HTR-8/SVneo (cell line): Measurements from ENCODE around the gene ATXN2L.

Experiments used
- DNase-seq: peaks from one replicate; pipeline ENCODE4 v3.0.0; 2011; ENCODE audit warnings: low spot score, mixed read lengths; ENCODE audit not compliant: insufficient read length
- FAIRE-seq: peaks from 2 replicates; lab custom pipeline; 2011; peaks lifted over from hg19 to GRCh38; lab: Jason Lieb, UNC

The ATXN2L gene

DNA sequence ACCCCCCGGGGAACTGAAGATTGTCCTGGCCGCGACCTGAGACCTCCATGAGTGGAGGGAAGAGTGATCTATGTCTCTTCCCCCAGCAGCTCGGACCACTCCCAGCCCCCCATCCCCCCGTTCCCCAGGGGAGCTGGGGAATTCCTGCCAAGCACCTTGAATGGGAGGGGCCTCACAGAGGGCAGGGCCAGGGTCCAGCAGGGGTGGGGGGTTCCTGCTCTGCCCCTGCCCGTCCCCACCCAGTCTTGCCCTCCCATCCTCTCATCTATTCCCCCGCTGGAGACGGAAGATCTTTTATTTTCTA lies 13.9 kb downstream of the ATXN2L start:
- FAIRE-seq = no peak
- no peak for DNase-seq

DNA sequence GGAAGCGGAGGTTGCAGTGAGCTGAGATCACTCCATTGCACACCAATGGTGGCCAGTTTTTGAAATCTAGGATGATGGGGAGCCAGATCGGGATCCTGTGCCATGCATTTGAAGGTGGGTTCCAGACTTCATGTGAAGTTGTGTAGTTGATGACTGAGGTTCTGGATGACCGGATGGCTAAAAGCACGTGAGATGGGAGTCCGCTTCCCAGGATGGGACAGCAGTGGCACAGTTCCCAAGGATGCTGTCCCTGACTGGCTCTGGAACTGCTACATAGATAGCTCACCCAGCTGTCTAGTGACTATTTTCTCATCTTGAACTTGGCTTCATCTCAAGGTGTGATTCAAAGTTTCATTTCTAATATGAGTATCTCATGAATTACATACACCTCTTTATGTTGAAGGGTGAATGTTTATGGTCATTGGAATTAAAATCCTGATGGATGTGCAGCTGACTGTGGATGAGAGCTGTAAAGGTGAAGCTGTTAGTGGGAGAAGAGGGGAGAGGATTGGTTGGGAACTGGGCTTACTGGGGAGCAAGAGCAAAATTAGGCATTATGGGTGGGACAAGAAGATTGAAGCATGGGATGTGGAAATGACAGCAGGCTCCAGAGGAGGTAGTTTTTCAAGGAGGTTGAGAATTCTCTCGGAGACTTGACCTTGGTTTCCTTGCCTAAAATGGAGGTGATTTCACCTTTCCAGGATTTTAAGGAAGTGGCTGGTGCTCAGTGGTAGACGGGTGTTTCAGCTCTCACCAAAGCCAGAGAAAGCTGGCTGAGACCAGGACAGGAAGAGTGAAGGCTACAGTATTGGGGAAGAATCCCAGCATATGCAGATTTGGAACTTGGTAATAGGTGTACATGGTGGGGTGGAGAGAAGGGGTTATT lies 15.1 kb downstream of the ATXN2L start:
- FAIRE-seq = no peak

DNA sequence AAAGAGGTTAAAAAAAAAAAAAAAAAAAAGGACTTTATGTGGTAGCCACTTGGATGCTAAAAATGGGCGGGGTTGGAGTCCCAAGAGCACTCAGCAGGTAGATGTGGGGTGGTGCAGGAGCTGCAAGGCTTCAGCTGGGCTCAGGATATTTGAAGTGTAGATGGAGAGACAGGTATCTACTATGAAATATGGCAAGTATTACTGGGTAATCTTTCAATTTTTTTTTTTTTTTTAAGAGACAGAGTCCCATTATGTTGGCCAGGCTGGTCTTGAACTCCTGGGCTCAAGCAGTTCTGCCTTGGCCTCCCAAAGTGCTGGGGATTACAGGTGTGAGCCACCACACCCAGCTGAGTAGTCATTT lies 15.7 kb downstream of the ATXN2L start:
- DNase-seq (no peak), FAIRE-seq (no peak)

More for the DNA sequence above, 15.1 kb downstream of the ATXN2L start:
- DNase-seq = no peak

DNA sequence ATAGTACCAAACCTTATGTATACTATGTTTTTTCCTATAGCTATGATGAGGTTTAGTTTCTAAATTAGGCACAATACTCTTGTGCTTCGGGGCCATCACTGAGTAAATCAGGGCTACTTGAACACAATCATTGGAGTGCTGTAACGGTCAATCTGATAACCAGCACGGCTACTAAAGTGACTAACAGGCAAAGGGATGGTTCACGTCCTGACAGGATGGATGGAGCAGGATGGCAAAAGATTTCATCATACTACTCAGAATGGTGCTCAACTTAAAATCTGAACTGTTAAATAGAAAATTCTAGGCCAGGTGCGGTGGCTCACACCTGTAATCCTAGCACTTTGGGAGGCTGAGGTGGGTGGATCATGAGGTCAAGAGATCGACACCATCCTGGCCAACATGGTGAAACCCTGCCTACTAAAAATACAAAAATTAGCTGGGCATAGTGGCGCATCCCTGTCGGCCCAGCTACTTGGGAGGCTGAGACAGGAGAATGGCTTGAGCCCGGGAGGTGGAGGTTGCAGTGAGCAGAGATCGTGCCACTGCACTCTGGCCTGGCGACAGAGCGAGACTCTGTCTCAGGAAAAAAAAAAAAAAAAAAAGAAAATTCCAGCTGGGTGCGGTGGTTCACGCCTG lies 16.3 kb downstream of the ATXN2L start:
- FAIRE-seq (no peak), DNase-seq (no peak)

DNA sequence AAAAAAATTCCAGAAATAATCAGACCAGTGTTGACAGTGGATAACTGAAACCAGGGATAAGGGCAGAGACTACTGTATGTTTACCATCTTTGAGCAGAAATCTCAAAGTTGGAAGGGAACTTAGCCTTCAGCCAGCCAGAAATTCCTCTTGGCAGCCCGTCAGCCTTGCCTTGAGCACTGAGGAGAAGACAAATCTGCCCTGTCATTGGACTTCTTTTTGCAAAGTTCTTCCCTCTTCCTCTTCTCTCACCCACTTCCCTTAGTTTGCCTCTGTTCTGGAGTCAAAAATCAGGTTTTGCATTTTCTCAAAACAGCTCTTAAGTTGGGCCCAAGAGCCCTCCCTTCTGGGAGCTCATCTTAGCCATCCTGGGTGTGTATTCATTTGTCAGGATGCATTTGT lies 17.1 kb downstream of the ATXN2L start:
- FAIRE-seq (no peak), DNase-seq (no peak)

DNA sequence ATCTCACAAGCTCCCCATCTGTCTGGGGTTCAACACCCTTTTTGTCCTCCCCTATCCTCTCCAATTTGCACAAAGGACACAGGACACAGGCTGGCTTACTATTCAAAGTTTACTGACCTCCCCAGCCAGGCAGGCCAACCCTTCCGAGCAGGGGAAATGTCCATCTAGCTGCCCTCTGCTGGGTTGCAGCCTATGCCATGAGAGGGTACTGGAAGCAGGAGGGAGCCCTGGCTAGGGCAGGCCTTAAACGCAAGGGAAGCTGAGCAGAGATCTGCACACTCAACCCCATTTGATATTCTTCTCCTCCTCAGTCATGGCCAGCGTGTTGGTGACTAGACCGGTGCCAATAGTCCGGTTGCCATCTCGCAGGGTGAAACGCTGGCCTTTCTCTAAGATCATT lies 19.9 kb downstream of the ATXN2L start:
- FAIRE-seq = no peak
- no peak for DNase-seq

DNA sequence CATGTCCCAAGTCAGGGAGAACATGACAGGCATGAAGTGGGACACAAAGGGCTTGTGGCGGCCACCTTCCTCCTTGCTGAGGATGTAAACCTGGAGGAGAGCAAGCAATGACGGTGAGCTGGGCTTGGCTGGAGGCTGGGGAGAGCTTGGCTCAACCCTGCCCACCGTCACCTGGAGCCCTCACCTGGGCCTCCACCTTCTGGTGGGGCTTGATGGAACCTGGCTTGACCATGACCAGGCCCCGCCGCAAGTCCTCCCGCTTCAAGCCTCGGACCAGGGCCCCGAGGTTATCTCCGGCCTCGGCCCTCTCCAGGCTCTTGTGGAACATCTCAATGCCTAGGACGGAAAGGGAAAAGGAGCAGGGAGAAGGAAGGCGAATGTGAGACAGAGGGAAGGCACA lies 21.0 kb downstream of the ATXN2L start:
- DNase-seq = no peak
- FAIRE-seq = no peak

DNA sequence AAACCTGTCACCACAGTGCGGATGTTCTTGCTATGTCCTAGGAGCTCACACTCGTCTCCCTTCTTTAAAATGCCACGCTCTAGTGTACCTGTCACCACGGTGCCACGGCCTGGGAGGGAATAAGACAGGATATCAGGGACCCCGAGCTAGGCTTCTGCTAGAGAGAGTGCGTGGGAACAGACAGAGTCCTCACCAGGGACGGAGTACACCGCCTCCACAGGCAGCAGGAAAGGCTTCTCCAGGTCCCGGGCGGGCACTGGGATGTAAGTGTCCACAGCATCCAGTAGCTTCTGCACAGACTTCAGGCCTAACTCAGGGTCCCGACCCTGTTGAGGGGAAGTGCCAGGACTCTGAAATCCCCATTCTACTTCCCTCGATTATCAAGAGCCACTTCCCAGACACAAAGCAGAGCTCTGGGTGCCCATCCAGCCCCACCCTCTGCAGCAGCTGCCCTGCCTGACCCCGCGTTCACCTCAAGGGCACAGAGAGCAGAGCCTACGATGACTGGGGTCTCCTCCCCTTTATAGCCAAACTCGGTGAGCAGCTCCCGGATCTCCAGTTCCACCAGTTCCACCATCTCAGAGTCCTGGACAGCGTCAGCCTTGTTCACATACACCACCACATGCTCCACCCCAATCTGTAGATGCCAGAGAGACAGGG lies 21.6 kb downstream of the ATXN2L start:
- FAIRE-seq (no peak), DNase-seq (no peak)

DNA sequence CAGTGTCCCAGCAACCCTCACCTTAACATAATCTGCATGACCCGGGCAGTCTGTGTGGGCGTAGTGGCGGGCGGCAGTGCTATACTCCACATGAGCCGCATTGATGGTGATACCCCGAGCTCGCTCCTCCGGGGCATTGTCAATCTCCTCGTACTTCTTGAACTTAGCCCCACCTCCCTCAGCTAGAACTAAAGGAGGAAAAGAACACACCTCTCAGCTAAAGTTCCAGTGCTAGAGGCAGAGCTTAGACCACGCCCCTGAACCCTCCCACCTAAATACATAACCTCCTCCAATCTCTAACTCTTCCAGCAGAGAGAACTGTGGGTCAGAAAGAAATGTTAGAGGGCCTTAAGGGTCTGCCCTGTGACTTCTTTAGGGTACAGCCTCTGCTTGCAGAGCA lies 22.5 kb downstream of the ATXN2L start:
- DNase-seq (no peak), FAIRE-seq (no peak)

DNA sequence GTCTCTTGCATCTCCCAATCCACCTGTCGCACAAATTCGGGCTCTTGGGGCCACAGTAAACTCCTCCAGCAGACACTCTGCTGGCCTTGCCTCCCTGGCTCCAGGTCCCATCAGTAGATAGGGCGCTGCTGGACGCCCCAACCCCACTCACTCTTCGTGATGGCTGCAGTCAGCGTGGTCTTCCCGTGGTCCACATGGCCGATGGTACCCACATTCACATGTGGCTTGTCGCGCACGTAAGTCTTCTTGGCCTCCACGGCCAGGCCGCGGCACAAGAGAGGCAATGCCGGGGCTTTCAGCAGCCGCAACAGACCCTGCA lies 22.9 kb downstream of the ATXN2L start:
- DNase-seq (no peak), FAIRE-seq (no peak)

DNA sequence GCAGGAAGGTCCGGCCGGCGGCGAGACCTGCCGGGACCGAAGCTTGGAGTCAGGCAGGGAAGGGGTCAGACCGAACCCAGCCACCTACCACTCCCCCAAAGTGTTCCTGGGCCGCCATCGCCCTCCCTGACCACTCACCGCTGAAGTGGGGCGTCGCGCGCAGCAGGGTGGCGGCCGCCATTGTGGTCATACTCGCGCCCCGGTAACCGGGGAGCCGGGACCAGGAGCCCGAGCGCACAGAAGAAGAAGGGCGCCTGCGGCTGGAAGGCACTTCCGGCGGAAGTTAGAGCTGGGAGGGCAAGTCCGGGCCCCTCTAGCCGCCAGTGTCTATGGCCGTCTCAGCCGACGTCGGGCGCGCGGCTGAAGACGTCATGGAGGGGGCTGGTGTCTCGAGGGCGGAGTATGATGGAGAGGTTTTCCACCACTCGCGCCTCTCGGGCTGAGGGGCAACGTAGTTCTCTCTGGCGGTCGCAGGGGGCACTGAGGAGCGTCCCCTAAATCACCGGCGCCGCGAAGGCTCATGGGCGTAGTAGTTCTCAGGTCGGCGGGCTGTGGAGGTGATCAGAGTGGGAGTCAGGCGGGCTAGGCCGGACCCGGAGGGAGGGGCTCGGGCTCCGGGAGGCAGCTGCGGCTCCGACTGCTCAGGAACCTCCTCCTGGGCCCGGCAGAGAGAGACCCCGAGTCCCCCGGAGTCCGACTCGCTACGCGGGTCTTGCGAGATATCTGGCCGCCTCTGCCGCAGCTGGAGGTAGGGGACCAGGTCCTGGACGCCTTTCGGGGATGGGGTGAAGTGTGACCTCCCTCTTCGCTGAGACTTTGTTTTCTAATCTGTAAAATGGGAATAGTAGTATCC lies 23.5 kb downstream of the ATXN2L start, which contains the start of gene TUFM:
TSS of gene TUFM (minus strand) at position 269 of the 853 bp plus-strand sequence. CDS start at position 190, 79 bp downstream.
- peak; percentile 88 for FAIRE-seq
- peak; percentile 93 for DNase-seq

DNA sequence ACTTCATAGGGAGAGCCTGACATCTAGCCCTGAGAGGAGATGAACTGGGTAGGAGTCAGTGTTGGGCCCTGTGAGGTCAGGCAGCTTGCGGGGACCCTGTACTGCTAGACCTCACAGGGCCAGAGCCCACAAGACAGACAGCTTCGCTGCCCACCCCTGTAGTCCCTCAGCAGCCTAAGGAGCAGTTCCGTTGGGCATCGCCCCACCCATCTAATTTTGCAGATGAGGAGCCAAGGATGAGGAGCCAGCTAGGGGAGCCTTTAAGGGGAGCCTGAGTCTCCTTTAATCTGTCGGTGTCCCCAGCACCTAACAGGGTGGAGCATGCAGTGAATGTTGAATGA lies 24.1 kb downstream of the ATXN2L start:
- DNase-seq = no peak
- FAIRE-seq = no peak

DNA sequence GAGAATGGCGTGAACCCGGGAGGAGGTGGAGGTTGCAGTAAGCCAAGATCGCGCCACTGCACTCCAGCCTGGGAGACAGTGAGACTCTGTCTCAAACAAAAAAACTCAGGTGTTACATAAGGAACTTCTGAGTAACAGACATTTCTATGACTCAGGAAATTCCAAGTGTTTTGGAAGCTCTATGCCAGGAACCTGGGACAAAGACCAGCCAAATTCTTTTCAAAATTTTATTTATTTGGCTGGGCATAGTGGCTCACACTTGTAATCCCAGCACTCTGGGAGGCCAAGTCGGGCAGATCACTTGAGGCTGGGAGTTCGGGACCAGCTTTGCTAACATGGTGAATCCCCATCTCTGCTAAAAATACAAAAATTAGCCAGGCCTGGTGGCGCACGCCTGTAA lies 35.6 kb downstream of the ATXN2L start:
- no peak for DNase-seq
- FAIRE-seq = no peak

DNA sequence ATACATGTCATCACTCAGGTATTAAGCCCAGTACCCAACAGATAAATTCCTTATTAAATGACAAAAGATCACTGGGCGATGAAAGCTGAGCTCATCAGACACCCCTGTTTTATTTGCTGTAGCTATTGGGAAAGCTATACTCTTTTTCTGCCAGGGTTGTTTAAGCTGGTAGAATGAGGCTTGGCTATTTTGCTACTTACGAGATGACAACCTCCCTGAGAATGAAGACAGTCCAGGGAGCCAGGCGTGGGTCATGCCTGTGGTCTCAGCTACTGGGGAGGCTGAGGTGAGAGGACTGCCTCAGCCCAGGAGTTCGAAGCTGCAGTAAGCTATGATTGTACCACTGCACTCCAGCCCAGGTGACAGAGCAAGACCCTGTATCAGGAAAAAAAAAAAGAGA lies 36.5 kb downstream of the ATXN2L start:
- no peak for FAIRE-seq
- DNase-seq = no peak

DNA sequence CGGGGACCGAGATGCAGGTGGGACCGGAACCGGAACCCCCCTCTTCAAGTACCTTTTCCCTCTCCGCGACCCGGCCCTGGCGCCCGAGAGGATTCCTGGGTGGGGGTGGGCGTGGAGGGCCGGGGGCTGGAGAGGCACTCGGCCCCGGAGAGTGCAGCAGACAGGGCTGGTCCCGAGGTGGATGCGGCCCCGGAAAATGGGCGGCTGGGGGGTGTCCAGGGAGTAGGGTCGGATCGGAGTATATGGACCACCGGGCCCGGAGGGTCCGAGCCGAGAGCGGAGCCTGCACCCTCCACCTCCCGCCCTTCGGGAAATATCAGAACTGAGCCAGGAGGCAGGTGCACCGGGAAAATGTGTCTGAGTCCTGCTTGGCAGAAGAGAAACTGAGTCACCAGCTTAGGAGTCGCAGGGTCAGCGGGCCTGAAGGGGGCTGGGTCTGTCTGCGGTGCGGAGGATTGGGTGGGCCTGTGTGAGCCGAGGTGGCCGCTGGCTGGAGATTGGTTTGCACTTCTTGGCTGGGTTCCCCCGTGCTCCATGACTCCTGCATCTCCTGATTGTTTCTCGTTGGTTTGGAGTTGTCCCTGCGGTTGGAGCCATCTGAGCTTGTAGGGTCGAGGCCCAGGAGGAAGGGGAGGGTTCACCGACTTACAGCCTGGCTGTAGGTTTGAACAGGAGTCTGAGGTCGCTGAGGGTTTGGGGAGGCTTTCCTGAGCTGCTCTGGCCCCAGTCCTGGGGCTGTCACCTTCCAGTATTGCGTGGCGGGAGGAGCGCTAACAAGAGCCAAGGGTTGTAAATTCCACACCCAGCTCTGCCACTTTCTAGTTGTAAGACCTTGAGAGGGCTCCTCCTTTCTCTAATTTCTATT lies 41.4 kb downstream of the ATXN2L start:
- no peak for FAIRE-seq
- no peak for DNase-seq

DNA sequence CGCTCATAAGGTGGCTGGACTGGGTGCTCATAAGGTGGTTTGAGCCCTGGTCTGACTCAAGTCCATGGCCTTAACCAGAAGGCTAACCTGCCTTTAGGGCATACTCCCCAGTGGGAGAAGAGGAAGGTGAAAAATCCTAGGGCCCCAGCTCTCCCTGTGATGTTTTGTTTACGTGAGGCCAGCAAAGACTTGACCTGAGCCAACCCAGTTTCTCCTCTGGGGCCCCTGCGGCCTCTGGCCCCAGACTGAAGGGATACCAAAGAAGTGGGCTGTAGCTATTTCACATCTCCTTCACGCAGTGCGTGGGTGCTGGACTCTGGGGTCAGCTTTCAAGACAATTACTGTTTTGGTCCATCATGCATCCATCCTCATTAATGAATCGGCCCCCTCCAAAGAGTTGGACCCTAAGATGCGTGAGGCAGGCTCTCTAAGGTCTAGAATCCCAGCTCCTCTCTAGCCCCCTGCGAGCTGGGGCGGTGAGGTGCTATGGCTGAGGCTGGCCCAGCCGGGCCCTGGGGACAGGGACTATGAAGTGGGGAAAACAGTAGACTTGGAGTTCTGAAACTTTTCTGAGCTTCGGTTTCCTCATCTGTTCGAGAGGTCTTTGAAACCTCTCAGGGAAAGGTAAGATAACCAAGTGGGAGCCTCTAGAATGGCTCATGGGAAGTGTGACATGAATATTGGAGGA lies 42.3 kb downstream of the ATXN2L start:
- FAIRE-seq = no peak

DNA sequence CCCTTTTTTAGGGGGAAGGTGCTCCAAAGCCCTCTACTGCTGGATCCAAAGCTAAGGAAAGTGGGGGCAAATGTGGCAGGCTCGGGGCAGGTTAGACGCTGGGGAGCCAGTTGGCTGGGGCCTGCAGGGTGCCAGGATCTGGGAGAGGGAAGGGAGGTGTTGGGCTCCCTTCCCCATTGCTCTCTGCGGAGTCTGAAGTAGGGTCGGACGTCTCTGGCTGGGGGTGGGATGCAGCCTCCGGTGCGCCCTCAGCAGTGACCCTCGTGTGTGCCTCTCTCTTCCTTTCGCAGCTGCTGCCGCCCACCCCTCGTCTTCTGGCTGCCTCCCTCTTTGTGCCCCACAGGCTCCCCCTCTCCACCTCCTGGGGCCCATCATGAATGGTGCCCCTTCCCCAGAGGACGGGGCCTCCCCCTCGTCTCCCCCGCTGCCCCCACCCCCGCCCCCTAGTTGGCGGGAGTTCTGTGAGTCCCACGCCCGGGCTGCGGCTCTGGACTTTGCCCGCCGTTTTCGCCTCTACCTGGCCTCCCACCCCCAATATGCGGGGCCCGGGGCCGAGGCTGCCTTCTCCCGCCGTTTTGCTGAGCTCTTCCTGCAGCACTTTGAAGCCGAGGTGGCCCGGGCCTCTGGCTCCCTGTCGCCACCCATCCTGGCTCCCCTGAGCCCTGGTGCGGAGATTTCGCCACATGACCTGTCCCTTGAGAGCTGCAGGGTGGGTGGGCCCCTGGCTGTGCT lies 43.1 kb downstream of the ATXN2L start:
- no peak for DNase-seq
- no peak for FAIRE-seq

More for the DNA sequence above, 42.3 kb downstream of the ATXN2L start:
- no peak for DNase-seq

DNA sequence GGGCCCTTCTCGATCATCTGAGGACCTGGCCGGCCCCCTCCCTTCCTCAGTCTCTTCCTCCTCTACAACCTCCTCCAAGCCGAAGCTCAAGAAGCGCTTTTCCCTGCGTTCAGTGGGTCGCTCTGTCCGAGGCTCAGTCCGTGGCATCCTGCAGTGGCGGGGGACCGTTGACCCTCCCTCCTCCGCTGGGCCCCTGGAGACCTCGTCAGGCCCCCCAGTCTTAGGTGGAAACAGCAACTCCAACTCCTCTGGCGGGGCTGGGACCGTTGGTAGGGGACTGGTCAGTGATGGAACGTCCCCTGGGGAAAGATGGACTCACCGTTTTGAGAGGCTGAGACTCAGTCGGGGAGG lies 43.6 kb downstream of the ATXN2L start:
- FAIRE-seq = no peak

DNA sequence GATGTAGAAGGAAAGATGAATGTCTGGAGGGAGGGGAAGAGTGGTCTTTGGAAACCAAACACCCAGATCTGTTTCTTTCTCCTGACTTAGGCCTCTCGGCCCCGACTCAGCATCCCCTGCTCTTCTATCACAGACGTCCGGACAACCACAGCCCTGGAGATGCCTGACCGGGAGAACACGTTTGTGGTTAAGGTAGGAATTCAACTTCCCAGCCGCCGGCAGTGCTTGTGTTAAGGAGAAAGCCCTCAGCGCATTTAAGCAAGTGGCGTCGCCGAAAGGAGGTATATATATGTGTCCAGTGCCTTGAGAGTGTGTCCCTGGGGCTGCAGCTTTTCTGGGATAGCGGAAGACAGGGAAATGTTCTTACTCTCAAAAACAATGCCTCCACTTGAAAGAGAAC lies 44.4 kb downstream of the ATXN2L start:
- DNase-seq = no peak
- no peak for FAIRE-seq

More for the DNA sequence above, 43.6 kb downstream of the ATXN2L start:
- DNase-seq = no peak
